IPS-18c (cell line): ENCODE results near the gene OARD1.
A peak's percentile ranks its signal among the peaks of the same experiment; 100 is the strongest.

Source experiments
- H3K4me3 ChIP-seq: 2 replicates; pipeline ENCODE4 v1.7.0; 2013; ENCODE audit warnings: low read depth, mild to moderate bottlenecking, low read length, moderate library complexity; ENCODE audit not compliant: insufficient read depth
- H3K9me3 ChIP-seq: one replicate; pipeline ENCODE4 v1.6.1; 2013; ENCODE audit warnings: mild to moderate bottlenecking, low read length, moderate library complexity; ENCODE audit not compliant: control insufficient read depth, insufficient read depth

The OARD1 gene

GRCh38 chr6:41078101-41078500, 5.9 kb upstream of the OARD1 start:
- no peaks in the 10 kb centered on the region for H3K9me3 ChIP-seq
- no peak overlapping the region for H3K4me3 ChIP-seq

GRCh38 chr6:41077536-41077935, 5.4 kb upstream of the OARD1 start:
- Histone ChIP-seq H3K4me3 (no peak overlapping the region), H3K9me3 (no peaks in the 10 kb centered on the region)

GRCh38 chr6:41075651-41076626, 3.8 kb upstream of the OARD1 start:
- H3K4me3 ChIP-seq = no peak overlapping the region
- no peaks in the 10 kb centered on the region for H3K9me3 ChIP-seq

DNA sequence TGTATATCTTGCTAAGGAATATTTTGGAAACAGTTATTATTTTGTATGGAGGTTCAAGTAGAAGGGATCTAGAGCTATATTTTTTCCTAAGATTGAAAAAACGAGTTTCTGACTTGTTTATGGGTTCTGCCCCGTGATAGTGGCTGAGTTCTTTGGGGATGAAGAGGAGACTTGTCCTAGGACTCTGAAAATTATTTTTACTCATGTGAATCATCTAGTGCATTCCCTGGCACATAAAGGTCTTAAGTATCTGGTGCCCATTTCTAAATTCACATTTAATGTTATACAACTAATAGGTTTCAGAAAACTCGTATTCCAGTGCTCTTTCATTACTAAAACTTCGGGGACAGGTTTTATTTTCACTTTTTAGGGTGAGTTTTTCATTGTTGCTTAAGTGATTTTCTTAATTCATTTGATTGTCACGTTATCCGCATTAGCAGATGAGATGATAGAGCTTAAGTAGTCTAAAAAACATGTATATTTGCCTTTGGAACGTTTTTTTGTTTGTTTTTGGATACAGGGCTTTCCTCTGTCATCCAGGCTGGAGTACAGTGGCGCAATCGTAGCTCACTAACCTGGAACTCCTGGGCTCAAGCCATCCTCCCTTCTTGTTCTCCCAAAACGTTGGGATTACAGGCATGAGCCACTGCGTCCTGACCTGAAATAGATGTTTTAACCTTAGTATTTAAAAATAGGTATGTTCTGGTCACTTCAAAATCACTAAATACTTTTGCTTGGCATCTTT, 2.7 kb upstream of the OARD1 start:
- H3K9me3 ChIP-seq = no peaks in the 10 kb centered on the region
- H3K4me3 ChIP-seq = peak overlapping the region; percentile 98; the same call in 1 of the 2 replicates

DNA sequence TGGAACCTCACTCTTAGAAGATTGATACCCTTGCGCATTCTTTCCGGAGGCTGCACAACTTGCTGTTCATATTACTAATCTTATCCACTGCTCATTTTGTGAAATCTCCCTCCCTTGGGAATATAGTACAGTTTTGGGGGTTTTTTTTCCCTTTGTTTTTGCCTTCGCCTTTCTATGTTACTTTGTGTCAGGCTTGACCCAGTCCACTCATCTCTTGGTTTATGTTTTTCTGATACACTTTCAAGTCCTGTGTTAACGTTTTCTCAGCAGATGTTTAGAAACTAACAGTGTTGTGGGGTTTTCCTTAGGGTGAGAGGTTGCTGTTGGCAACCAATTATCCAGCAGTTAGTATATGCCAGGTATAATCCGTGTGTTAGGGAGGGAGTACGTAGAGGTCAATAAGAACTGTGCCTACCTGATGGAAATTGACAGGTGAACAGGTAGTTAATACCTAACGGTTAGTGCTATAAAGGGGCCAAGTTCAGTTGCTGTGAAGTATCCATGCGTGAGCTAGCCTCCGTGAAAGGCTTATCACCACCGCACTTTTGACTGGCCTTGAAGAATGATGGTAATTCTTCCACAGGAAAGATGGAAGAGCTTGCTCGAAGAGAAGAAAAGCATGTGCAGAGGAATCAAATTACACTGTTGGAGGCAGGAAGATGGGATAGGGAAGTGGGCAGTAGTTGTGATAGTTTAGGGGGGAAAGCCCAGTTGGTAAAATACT, 2.0 kb upstream of the OARD1 start:
- peak overlapping the region; percentile 98 for H3K4me3 ChIP-seq
- H3K9me3 ChIP-seq = no peaks in the 10 kb centered on the region

DNA sequence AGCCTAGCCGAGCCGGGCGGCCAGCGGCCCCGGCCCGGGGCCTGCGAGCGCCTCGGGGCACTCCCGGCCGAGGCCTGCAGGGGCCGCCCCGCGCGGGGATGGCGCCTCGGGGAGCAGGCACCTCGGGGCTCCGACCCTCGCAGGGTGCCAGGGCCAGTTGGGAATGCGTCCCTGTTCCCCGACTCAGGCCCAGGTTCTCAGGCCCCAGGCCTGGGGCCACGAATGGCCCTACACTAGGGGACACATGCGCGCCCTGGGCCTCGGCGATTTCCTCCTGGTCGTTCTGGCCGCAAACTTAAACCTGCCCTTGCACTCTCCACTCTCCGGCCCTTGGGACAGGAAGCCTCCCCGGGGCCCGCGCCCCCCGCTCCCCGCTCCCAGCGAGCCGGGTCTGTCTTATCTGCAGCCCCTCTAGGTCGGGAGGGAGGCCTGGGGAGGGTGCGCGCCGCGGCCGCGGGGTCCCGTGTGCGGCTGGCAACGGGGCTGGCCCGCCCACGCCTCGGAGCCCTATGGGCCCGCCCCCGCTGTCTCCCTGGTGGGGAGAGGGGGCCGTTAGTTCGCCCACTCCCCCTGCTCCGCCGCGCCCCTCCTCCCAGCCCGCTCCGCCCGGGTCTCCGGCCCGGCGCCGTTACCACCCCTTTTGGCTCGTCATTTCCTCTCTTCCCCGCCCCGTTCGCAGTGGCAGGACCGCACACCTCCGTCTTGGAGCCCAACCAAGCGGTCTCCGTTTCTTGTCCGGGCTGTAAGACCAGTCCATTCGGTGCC, 1.2 kb upstream of the OARD1 start:
- H3K9me3 ChIP-seq = no peaks in the 10 kb centered on the region
- H3K4me3 ChIP-seq = peak overlapping the region; percentile 98

- H3K9me3 ChIP-seq = no peaks in the 10 kb centered on the region
- H3K4me3 ChIP-seq = peak within 1 kb of the TSS; percentile 98
Observed at GRCh38 chr6:41072836-41073202, 663 bp upstream of the OARD1 start, which contains the start of gene NFYA. Gene NFYA, plus strand, starts transcription at chr6:41072974. Its CDS starts 6,116 bp downstream, at chr6:41079090.

DNA sequence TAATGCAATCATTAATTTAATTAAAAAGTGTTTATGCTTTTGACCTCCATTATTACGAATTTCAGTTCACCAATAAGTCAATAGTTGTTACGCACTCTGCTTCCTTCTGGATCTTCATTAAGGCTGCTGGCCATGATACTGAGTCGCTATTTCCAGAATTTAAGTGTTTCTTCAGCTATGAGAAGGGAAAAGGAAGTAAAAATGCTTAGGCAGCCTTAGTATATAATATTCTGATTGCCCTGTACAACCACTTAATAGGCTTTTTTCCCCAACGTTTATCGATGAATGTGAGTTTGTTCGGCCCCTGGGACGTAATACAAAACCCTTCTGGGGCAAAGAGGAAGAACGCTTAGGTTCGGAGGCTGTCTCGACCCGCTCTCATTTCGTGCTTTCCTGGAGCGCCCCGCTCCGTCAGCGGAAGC, 644 bp downstream of the OARD1 start:
- Histone ChIP-seq H3K4me3 (peak overlapping the region; percentile 98), H3K9me3 (no peaks in the 10 kb centered on the region)

DNA sequence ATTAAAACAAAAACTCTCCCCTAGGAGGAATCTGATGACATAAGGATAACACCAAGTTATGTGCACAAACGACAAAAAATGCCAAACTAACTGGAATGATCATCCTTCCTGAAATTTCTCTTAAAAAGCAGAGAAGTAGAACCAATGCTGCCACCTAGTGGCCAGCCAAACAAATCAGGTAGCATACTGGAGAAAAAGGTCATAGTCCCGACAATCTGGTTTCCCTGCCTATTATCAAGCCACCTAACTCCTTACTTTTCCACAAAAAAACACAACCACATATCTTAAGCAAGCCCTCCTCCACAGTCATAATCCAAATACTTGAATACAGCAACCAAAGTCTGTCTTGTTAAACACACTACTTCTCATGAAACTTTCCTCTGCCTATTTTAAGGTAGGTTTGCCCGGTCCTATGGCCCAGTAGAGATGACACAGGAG, 5.3 kb downstream of the OARD1 start:
- no peaks in the 10 kb centered on the region for H3K9me3 ChIP-seq
- H3K4me3 ChIP-seq = no peak overlapping the region

- H3K9me3 ChIP-seq = no peaks in the 10 kb centered on the region
- H3K4me3 ChIP-seq = no peak overlapping the region
Observed at GRCh38 chr6:41065550-41066026, 6.6 kb downstream of the OARD1 start.

- H3K9me3 ChIP-seq = no peaks in the 10 kb centered on the region
Observed at GRCh38 chr6:41064841-41065240, 7.3 kb downstream of the OARD1 start.

DNA sequence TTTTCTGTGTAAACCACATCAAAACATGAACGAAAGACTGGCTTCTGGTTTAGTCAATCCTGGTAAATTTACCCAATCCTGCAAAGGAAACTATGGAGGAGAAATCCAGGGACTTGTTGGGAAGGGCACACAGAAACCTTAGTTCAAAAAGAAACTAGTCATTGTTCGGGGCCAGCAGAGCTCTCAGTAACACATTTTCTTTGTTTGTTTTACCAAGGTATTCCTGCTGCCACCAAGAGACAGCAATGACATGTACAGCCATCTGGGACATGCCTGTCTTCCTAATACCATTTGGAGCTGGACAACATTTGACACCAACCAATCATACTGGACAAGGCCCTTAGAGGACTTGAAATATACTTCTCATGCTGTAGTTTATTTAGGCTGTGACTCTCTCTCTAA, 8.3 kb downstream of the OARD1 start:
- Histone ChIP-seq H3K9me3 (no peaks in the 10 kb centered on the region), H3K4me3 (no peak overlapping the region)

More at GRCh38 chr6:41064841-41065240, 7.3 kb downstream of the OARD1 start:
- H3K4me3 ChIP-seq = no peak overlapping the region

GRCh38 chr6:41062056-41062455, 10.1 kb downstream of the OARD1 start:
- Histone ChIP-seq H3K9me3 (no peaks in the 10 kb centered on the region), H3K4me3 (no peak overlapping the region)

- H3K4me3 ChIP-seq = no peak overlapping the region
- H3K9me3 ChIP-seq = no peaks in the 10 kb centered on the region
Observed at GRCh38 chr6:41061196-41061726, 10.9 kb downstream of the OARD1 start.

DNA sequence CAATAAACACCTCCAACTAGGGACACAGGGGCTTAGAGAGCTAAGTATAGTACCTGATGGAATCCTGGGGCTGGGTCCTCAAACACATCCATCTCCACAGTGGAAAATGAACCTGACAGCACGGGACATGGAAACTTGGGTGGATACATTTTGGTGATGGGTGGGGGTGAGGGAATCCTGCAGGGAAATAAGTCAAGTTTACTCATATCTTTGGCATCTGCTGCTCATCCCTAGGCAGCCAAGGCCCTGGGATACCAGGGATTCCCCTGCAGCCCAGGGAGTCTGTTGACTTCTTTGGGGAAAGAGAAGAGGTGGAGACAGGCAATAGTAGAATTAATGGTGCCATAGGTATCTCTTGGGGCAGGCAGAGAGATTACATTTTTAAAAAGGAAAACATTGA, 12.6 kb downstream of the OARD1 start:
- H3K9me3 ChIP-seq = no peaks in the 10 kb centered on the region

DNA sequence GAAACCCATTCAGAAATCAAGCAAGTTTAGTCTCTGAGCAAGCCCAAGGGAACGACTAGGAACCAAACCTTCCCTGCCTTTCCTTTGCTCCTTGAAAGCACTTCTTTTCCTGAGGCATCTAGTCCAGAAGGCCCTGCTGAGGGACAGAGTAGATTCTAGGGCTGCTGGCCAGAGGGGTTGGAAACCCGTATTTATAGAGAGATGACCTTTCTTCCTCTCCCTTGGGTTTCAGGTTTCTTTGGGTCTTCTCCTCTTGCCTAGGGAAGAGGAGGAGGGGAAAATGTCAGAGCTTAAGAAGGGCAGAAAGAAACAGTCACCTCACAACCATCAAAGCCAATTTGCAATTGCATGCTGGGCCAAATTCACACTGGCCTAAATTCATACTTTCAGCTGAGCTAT, 13.4 kb downstream of the OARD1 start:
- Histone ChIP-seq H3K9me3 (no peaks in the 10 kb centered on the region), H3K4me3 (no peak overlapping the region)

More for the DNA sequence above, 12.6 kb downstream of the OARD1 start:
- no peak overlapping the region for H3K4me3 ChIP-seq
